Spleen (tissue), 11 donors: Measurements from ENCODE around the gene POSTN. TPM values are rescaled to one million over a fixed set of nuclear protein-coding genes. Genes with fewer than 3 reads are reported as not detected.

Experiments
- DNase-seq: peaks from one replicate; pipeline ENCODE4 v3.0.0-alpha.2; 2020
- H3K27ac ChIP-seq, 8 donors: fragments of 200-600 bp; sonication (generic) in 7 of 8; 1 replicate in 4 of 8; 2 replicates in 4 of 8; pipeline versions ENCODE4 v1.5.0 to v1.8.0; 2016 to 2021; ENCODE audit warnings: inconsistent platforms in 4 of 8, mild to moderate bottlenecking in 4 of 8, moderate library complexity in 1 of 8
- H3K27me3 ChIP-seq, 7 donors: fragments of 200-600 bp; sonication (generic) in 6 of 7; replicated peaks in 1 of 7; 1 replicate in 4 of 7; 2 replicates in 3 of 7; pipeline versions ENCODE4 v1.5.0 to v1.8.0; 2016 to 2021; ENCODE audit warnings: inconsistent platforms in 3 of 7, mild to moderate bottlenecking in 1 of 7
- H3K36me3 ChIP-seq, 6 donors: fragments of 200-600 bp; sonication (generic) in 5 of 6; 1 replicate in 4 of 6; 2 replicates in 2 of 6; pipeline versions ENCODE4 v1.5.0 to v1.8.0; 2016 to 2021; ENCODE audit warnings: inconsistent platforms in 2 of 6
- H3K4me1 ChIP-seq, 6 donors: fragments of 200-600 bp; sonication (generic) in 5 of 6; 1 replicate in 3 of 6; 2 replicates in 3 of 6; pipeline versions ENCODE4 v1.5.0 to v1.8.0; 2016 to 2021; ENCODE audit warnings: inconsistent platforms in 3 of 6
- H3K4me3 ChIP-seq, 8 donors: fragments of 200-600 bp; sonication (generic) in 7 of 8; 1 replicate in 4 of 8; 2 replicates in 4 of 8; pipeline versions ENCODE4 v1.5.0 to v1.8.0; 2016 to 2021; ENCODE audit warnings: inconsistent platforms in 4 of 8, mild to moderate bottlenecking in 4 of 8, moderate library complexity in 2 of 8
- H3K9me3 ChIP-seq, 8 donors: fragments of 200-600 bp; sonication (generic) in 7 of 8; 1 replicate in 4 of 8; 2 replicates in 4 of 8; pipeline versions ENCODE4 v1.5.0 to v1.8.0; 2016 to 2021; ENCODE audit warnings: inconsistent platforms in 4 of 8
- POLR2A ChIP-seq, 3 donors: fragments of 450-650 bp; IDR thresholded peaks; one replicate each; pipeline ENCODE4 v1.5.1; 2017; ENCODE audit warnings: antibody characterized with exemption in 3 of 3, mild to moderate bottlenecking in 1 of 3
- POLR2AphosphoS5 ChIP-seq, 3 donors: sonication (generic); formaldehyde crosslinking; IDR thresholded peaks; one replicate each; pipeline ENCODE4 v1.5.1; 2017; ENCODE audit warnings: antibody characterized with exemption in 3 of 3
- WGBS, 5 donors: extraction: QIAGEN DNeasy Blood & Tissue Kit in 3 of 5; methylation state at CpG; one replicate each; pipeline versions ENCODE4 v1.1.5 to v1.1.7; 2013 to 2018; 5-methylcytosine and 5-hydroxymethylcytosine counted together
- intact Hi-C: fragments of 100-400 bp; cut with DNase I; formaldehyde crosslinking; loops from one replicate; pipeline ENCODE4 v1.15.0; 2023; ENCODE audit warnings: low total_unique reads
- polyA plus RNA-seq, 3 donors: library from polyadenylated mRNA; stranded (reverse); fragments of 200-250 nt; gene quantifications; one replicate each; pipeline ENCODE4 v1.2.1, GENCODE V29; 2013
- total RNA-seq, 7 donors: library from RNA; depleted of rRNA in 3 of 7; stranded (reverse); fragments of >200 nt in 3 of 7; fragmentation: NEBNext Ultra II Directional in 4 of 7; extraction: Animal tissue kit (Norgen Biotek cat#: 25700) in 4 of 7; gene quantifications; one replicate each; pipeline versions ENCODE4 v1.1.0 to v1.2.1, GENCODE V29; 2016 to 2021
- TF ChIP-seq, protein P1 (sequence below), 11 experiments: fragments of 200-600 bp in 7 of 11; fragments of 450-650 bp in 4 of 11; sonication (generic) in 4 of 11; IDR thresholded peaks in 8 of 11; conservative IDR thresholded peaks in 3 of 11; 1 replicate in 7 of 11; 2 replicates in 4 of 11; pipeline versions ENCODE4 v1.4.0 to v1.8.0; 2016 to 2021; ENCODE audit warnings: antibody characterized with exemption in 11 of 11, inconsistent platforms in 4 of 11, mild to moderate bottlenecking in 1 of 11
- donor health status: healthy with polysubstance abuse.
- donor health status: DM: no; HTN: no; CAD: no; lungs with moderate emphysema.
- donor health status: DM: no; HTN: no; CAD: no.
- donor health status: Bipolar disorder and iron deficiency.
- donor health status: healthy.
- donor health status: DM: no; HTN: no; CAD: no.
- donor health status: DM: yes; HTN: yes; CAD: no.

Gene POSTN
- total and polyA plus RNA-seq, 10 donors: 0.17 to 2.2 (median 0.68) TPM; not detected in 1

DNA sequence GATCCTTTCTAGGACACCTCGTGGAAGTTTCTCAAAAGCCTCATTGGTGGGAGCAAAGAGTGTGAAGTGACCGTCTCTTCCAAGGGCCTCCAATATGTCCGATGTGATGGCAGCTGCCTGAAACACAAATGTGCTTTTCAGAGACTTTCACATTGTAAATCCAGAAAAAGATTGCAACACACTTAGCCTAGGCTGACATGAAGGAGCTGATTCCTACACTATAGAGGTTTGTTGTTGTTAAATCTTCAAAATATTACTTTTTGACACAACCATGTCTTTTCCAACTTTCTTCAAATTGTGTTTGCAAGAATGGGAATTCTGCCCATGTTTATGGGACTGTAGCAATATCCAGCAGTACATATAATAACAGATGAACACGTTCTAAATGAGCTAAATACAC is 12.4 kb downstream of the POSTN start:
- WGBS, 5 donors: 79 to 87% (median 83%) methylated on average over 4 of the region's 4 CpGs
- Histone ChIP-seq H3K9me3 (no peaks in the 10 kb centered on the region), H3K27ac (no peak overlapping the region), H3K4me1 (no peaks in the 10 kb centered on the region), H3K36me3 (no peaks in the 10 kb centered on the region), H3K4me3 (no peak overlapping the region), H3K27me3 (no peaks in the 10 kb centered on the region)
- DNase-seq: no peak
- TF ChIP-seq POLR2A (IDR thresholded peaks at IDR 0.05) (no peak), POLR2AphosphoS5 (IDR thresholded peaks at IDR 0.05) (no peak)
- TF ChIP-seq, protein P1, sequence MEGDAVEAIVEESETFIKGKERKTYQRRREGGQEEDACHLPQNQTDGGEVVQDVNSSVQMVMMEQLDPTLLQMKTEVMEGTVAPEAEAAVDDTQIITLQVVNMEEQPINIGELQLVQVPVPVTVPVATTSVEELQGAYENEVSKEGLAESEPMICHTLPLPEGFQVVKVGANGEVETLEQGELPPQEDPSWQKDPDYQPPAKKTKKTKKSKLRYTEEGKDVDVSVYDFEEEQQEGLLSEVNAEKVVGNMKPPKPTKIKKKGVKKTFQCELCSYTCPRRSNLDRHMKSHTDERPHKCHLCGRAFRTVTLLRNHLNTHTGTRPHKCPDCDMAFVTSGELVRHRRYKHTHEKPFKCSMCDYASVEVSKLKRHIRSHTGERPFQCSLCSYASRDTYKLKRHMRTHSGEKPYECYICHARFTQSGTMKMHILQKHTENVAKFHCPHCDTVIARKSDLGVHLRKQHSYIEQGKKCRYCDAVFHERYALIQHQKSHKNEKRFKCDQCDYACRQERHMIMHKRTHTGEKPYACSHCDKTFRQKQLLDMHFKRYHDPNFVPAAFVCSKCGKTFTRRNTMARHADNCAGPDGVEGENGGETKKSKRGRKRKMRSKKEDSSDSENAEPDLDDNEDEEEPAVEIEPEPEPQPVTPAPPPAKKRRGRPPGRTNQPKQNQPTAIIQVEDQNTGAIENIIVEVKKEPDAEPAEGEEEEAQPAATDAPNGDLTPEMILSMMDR (IDR thresholded peaks at IDR 0.05 in 8 of 11, conservative IDR thresholded peaks at IDR 0.05 in 3 of 11): no peak
- intact Hi-C loops: no loop called here

DNA sequence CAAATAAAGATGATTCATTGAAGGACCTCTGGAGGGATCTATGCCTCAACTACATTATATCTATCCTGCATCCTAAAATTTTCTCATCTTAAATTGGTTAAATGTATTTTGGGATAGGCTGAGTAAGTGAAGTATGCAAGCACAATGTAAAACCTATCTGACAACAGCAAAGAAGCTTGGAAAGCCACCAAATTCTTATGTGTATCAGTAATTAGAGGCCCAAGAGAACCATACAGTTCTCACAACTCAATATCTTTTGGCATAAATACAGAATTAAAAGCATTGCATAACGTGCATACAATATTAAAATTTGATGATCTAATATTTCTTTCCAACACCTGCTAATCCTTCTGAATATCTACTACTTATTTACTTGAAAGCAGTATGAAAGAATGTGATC is 13.0 kb downstream of the POSTN start:
- H3K36me3 ChIP-seq: no peaks in the 10 kb centered on the region
- TF ChIP-seq, protein P1 (IDR thresholded peaks at IDR 0.05 in 8 of 11, conservative IDR thresholded peaks at IDR 0.05 in 3 of 11): no peak
- TF ChIP-seq POLR2AphosphoS5 (IDR thresholded peaks at IDR 0.05): no peak
- TF ChIP-seq POLR2A (IDR thresholded peaks at IDR 0.05): no peak
- H3K9me3 ChIP-seq: no peaks in the 10 kb centered on the region

DNA sequence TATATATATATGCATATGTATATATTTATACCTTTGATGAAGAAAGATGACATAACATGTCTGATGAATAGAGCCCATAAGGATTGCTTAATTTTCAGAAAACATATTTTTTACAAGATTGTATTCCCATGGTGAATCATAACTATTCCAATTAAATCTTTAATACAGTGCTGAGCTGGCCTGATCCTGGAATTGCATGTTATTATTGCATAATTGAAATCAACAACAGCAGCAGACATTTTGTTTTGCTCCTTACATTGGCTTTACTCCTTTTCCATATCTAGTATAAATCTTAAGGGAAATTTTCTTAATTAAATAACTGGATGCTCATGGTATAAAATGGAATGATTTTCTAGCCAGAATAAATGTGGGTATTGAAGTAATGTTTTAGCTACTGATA is 22.0 kb downstream of the POSTN start:
- H3K4me3 ChIP-seq: no peak overlapping the region
- intact Hi-C loops: no loop called here
- H3K36me3 ChIP-seq: no peaks in the 10 kb centered on the region
- DNase-seq: no peak
- no peaks in the 10 kb centered on the region for H3K9me3 ChIP-seq
- no peak for TF ChIP-seq POLR2AphosphoS5 (IDR thresholded peaks at IDR 0.05)
- no peak for TF ChIP-seq POLR2A (IDR thresholded peaks at IDR 0.05)
- TF ChIP-seq, protein P1 (IDR thresholded peaks at IDR 0.05 in 8 of 11, conservative IDR thresholded peaks at IDR 0.05 in 3 of 11): no peak
- H3K27ac ChIP-seq: no peak overlapping the region
- no peaks in the 10 kb centered on the region for H3K27me3 ChIP-seq
- H3K4me1 ChIP-seq: no peaks in the 10 kb centered on the region

More for the DNA sequence above, 13.0 kb downstream of the POSTN start:
- Histone ChIP-seq H3K4me3 (no peak overlapping the region), H3K4me1 (no peaks in the 10 kb centered on the region), H3K27ac (no peak overlapping the region), H3K27me3 (no peaks in the 10 kb centered on the region)
- WGBS, 5 donors: 63 to 74% (median 67%) methylated on average over 1 of the region's 1 CpG
- intact Hi-C loops: no loop called here
- no peak for DNase-seq

DNA sequence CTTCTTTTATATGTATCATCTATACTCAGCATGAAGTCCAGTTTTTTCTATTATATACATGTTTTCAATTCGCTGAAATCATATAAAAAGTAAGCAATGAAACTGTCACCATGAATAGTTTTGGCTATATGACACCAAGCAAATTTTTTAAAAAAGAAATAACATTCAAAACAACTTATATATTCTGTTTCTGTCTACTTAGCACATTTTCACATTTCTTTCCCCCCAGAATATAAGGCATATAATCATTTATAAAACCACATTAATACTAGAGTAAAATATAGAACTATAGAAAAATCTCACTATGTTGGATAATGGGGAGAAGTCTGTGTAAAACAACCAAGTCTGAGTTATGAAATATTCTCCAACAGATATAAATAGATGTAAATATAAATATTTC is 33.1 kb downstream of the POSTN start:
- Histone ChIP-seq H3K4me1 (no peaks in the 10 kb centered on the region), H3K4me3 (no peak overlapping the region), H3K27ac (no peak overlapping the region), H3K27me3 (no peaks in the 10 kb centered on the region), H3K9me3 (peaks cover 0 to 9% (median 0%) of the 10 kb centered on the region in 8 donors), H3K36me3 (no peaks in the 10 kb centered on the region)
- TF ChIP-seq, protein P1 (IDR thresholded peaks at IDR 0.05 in 8 of 11, conservative IDR thresholded peaks at IDR 0.05 in 3 of 11): no peak
- TF ChIP-seq POLR2A (IDR thresholded peaks at IDR 0.05) (no peak), POLR2AphosphoS5 (IDR thresholded peaks at IDR 0.05) (no peak)
- DNase-seq: no peak
- 57 to 74% (median 66%) methylated on average over 1 of the region's 1 CpG for WGBS, 5 donors
- intact Hi-C loops: no loop called here
